ENCODE measurements around the gene GNG14. TPM values are rescaled to one million over a fixed set of nuclear protein-coding genes. Genes with fewer than 3 reads are reported as not detected.
A peak's percentile ranks its signal among the peaks of the same experiment; 100 is the strongest.
"Not testable (repeated sequence)": the region's sequence is repeated elsewhere in the genome, so short reads cannot be mapped to it uniquely, and the experiment has no call there.

GNG14 gene
- total and polyA plus RNA-seq, 2 of the 13 experiments (the other 11 are each of a cell fraction or from before 2014, with no cell fraction given), result not detected

- FAIRE-seq; CTCF ChIA-PET (ENCODE audit: low intra/inter-chr PET ratio, low total read pairs); H3K9me3 ChIP-seq (ENCODE audit: low read length); DNase-seq (ENCODE audit: low spot score); H4K20me1 ChIP-seq (ENCODE audit: insufficient read depth, low read length); BruUV-seq (replicated peaks); POLR2A ChIA-PET; H3K27me3 ChIP-seq (ENCODE audit: control insufficient read depth in 1 of 2, insufficient read depth in 2 of 2, low read length in 2 of 2); H3K79me2 ChIP-seq (ENCODE audit: insufficient read depth, low read length); H3K9ac ChIP-seq (ENCODE audit: insufficient read depth, low read depth, low read length); H3K4me2 ChIP-seq (ENCODE audit: low read depth, low read length); H2AFZ ChIP-seq (ENCODE audit: low read length); ATAC-seq; H3K27ac ChIP-seq (ENCODE audit: extremely low read length, insufficient read depth, low read length); H3K4me1 ChIP-seq (ENCODE audit: insufficient read depth, low read length); intact Hi-C loops (cut with micrococcal nuclease; ENCODE audit: unreplicated experiment); H3K4me3 ChIP-seq (replicated peaks in 1 of 3; ENCODE audit: insufficient read depth in 1 of 3, low read depth in 2 of 3, low read length in 3 of 3): not testable (repeated sequence)
- WGBS (ENCODE audit: low lambda C conversion rate), result 82% methylated on average over 13 of the region's 14 CpGs
- in situ Hi-C loops (cut with HindIII; ENCODE audit: extremely low pct_ligation_motif_present, low pct_unique_long_range_greater_than_20kb), result loop anchor here (5.0 kb wide), 1 partner anchor 45 kb away; no protein-coding TSS in a partner anchor
- TF ChIP-seq CTCF (CRISPR knock-in tag; IDR thresholded peaks at IDR 0.05) (peak; percentile 42), TBX3 (IDR thresholded peaks at IDR 0.05; ENCODE audit: borderline replicate concordance) (0 out of 2 replicates have a peak, but pooled peaks have one; percentile 36), STAG1 (CRISPR knock-in tag; IDR thresholded peaks at IDR 0.05) (peak; percentile 41), ZBTB38 (CRISPR knock-in tag; IDR thresholded peaks at IDR 0.05) (peak; percentile 21; the same call in 1 of the 2 replicates), ZBTB33 (CRISPR knock-in tag; IDR thresholded peaks at IDR 0.05) (peak; percentile 99), RAD21 (CRISPR knock-in tag; IDR thresholded peaks at IDR 0.05) (peak; percentile 30; the same call in 1 of the 2 replicates)
- peaks cover 36 to 66% of the 10 kb centered on the region in 2 experiments for H3K36me3 ChIP-seq (replicated peaks in 1 of 2; ENCODE audit: control insufficient read depth in 1 of 2, insufficient read depth in 2 of 2, low read length in 2 of 2)
Observed at GRCh38 chr19:12712077-12712476, 24.3 kb downstream of the GNG14 start.

- POLR2A ChIA-PET; H3K4me1 ChIP-seq (ENCODE audit: insufficient read depth, low read length); H3K4me2 ChIP-seq (ENCODE audit: low read depth, low read length); DNase-seq (ENCODE audit: low spot score); H3K9me3 ChIP-seq (ENCODE audit: low read length); H2AFZ ChIP-seq (ENCODE audit: low read length); H4K20me1 ChIP-seq (ENCODE audit: insufficient read depth, low read length); ATAC-seq; BruUV-seq (replicated peaks); intact Hi-C loops (cut with micrococcal nuclease; ENCODE audit: unreplicated experiment); H3K4me3 ChIP-seq (replicated peaks in 1 of 3; ENCODE audit: insufficient read depth in 1 of 3, low read depth in 2 of 3, low read length in 3 of 3); FAIRE-seq; H3K27ac ChIP-seq (ENCODE audit: extremely low read length, insufficient read depth, low read length); H3K9ac ChIP-seq (ENCODE audit: insufficient read depth, low read depth, low read length); H3K79me2 ChIP-seq (ENCODE audit: insufficient read depth, low read length); H3K27me3 ChIP-seq (ENCODE audit: control insufficient read depth in 1 of 2, insufficient read depth in 2 of 2, low read length in 2 of 2); CTCF ChIA-PET (ENCODE audit: low intra/inter-chr PET ratio, low total read pairs): not testable (repeated sequence)
- H3K36me3 ChIP-seq (replicated peaks in 1 of 2; ENCODE audit: control insufficient read depth in 1 of 2, insufficient read depth in 2 of 2, low read length in 2 of 2), result peaks cover 36 to 72% of the 10 kb centered on the region in 2 experiments
- in situ Hi-C loops (cut with HindIII; ENCODE audit: extremely low pct_ligation_motif_present, low pct_unique_long_range_greater_than_20kb), result loop anchor here (5.0 kb wide), 1 partner anchor 44 kb away; no protein-coding TSS in a partner anchor
- WGBS (ENCODE audit: low lambda C conversion rate), result 97% methylated on average over 9 of the region's 9 CpGs
Observed at GRCh38 chr19:12713304-12713703, 25.5 kb downstream of the GNG14 start.
